HG03039 (cell line): ENCODE measurements around the gene MRPL14.
A peak's percentile ranks its signal among the peaks of the same experiment; 100 is the strongest.

Source experiments
- ATAC-seq: cut with Tn5 transposase; IDR thresholded peaks from one replicate; pipeline ENCODE4 v1.9.1; 2021; ENCODE audit warnings: mild to moderate bottlenecking, moderate library complexity; ENCODE audit not compliant: unreplicated experiment

MRPL14 gene

GRCh38 chr6:44127186-44128019, at the start of gene MRPL14, which contains the start of gene TMEM63B:
MRPL14 (minus strand) TSS chr6:44127452; CDS start chr6:44116611, 10,841 bp downstream.
TMEM63B (plus strand) TSS chr6:44127554; CDS start chr6:44134585, 7,031 bp downstream.
- ATAC-seq: peak; percentile 51

GRCh38 chr6:44176130-44176761, 49.0 kb upstream of the MRPL14 start:
- no peak for ATAC-seq

- ATAC-seq: peak; percentile 57
These were observed 45.7 kb upstream of the MRPL14 start for GRCh38 chr6:44172731-44173500.

- no peak for ATAC-seq
These were observed 44.8 kb upstream of the MRPL14 start for GRCh38 chr6:44171899-44172546.

- no peak for ATAC-seq
These were observed 42.8 kb upstream of the MRPL14 start for GRCh38 chr6:44169886-44170570.

GRCh38 chr6:44169154-44169553, 41.9 kb upstream of the MRPL14 start:
- ATAC-seq: no peak

GRCh38 chr6:44167567-44167966, 40.3 kb upstream of the MRPL14 start:
- no peak for ATAC-seq

- ATAC-seq: no peak
These were observed 39.4 kb upstream of the MRPL14 start for GRCh38 chr6:44166591-44167184.

GRCh38 chr6:44166116-44166515, 38.9 kb upstream of the MRPL14 start:
- ATAC-seq: no peak

GRCh38 chr6:44162876-44163625, 35.8 kb upstream of the MRPL14 start:
- ATAC-seq: no peak

GRCh38 chr6:44161997-44162338, 34.7 kb upstream of the MRPL14 start:
- ATAC-seq: no peak

- ATAC-seq: no peak
These were observed 31.5 kb upstream of the MRPL14 start, which contains the start of gene CAPN11 for GRCh38 chr6:44158770-44159228. CAPN11 (plus strand) TSS chr6:44158820; CDS start chr6:44158849, 29 bp downstream.

- no peak for ATAC-seq
These were observed 29.9 kb upstream of the MRPL14 start for GRCh38 chr6:44157152-44157521.

GRCh38 chr6:44156494-44157151, 29.4 kb upstream of the MRPL14 start:
- no peak for ATAC-seq

- ATAC-seq: no peak
These were observed 26.8 kb upstream of the MRPL14 start for GRCh38 chr6:44154067-44154466.

- ATAC-seq: no peak
These were observed 25.3 kb upstream of the MRPL14 start for GRCh38 chr6:44152533-44152932.

GRCh38 chr6:44152109-44152461, 24.8 kb upstream of the MRPL14 start:
- ATAC-seq: no peak

- ATAC-seq: no peak
These were observed 24.3 kb upstream of the MRPL14 start for GRCh38 chr6:44151348-44152108.
